Measurements from ENCODE around the gene HAPSTR1. TPM values are rescaled to one million over a fixed set of nuclear protein-coding genes. Genes with fewer than 3 reads are reported as not detected.

HAPSTR1 gene
- total RNA-seq, 4 donors from 2014 or later = 39.1 to 53.1 (median 47.1) TPM

DNA sequence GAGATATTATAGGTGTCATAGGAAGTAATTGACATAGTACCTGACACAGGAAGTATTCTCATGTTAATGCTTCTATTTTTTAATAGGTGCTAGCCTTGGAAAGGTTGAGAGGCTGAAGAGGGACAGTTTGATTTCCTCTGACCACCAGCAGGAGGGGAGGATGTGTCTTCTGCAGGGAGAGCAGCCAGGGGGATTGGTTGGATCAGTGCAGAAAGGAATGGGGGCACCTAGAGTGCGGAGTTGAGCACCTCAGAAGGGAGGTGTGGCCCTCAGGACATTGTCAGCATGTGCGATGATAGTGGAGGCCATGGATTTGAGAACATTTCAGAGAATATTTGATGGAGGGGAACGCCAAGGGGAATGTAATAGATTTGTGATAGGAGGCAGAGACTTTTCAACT lies 23.4 kb downstream of the HAPSTR1 start:
- DNase-seq (ENCODE audit: low spot score in 2 of 2) = peak in 1 of 2 donors; percentile 64
- 87 to 89% methylated on average over 3 of the region's 3 CpGs for WGBS, 2 donors
- H3K4me3 ChIP-seq (ENCODE audit: low read depth, poor library complexity, severe bottlenecking) = no peak overlapping the region
- intact Hi-C loops (cut with DNase I; ENCODE audit: low total_unique reads) = no loop called here
- TF ChIP-seq, protein P1, sequence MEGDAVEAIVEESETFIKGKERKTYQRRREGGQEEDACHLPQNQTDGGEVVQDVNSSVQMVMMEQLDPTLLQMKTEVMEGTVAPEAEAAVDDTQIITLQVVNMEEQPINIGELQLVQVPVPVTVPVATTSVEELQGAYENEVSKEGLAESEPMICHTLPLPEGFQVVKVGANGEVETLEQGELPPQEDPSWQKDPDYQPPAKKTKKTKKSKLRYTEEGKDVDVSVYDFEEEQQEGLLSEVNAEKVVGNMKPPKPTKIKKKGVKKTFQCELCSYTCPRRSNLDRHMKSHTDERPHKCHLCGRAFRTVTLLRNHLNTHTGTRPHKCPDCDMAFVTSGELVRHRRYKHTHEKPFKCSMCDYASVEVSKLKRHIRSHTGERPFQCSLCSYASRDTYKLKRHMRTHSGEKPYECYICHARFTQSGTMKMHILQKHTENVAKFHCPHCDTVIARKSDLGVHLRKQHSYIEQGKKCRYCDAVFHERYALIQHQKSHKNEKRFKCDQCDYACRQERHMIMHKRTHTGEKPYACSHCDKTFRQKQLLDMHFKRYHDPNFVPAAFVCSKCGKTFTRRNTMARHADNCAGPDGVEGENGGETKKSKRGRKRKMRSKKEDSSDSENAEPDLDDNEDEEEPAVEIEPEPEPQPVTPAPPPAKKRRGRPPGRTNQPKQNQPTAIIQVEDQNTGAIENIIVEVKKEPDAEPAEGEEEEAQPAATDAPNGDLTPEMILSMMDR (IDR thresholded peaks at IDR 0.05) = no peak
- TF ChIP-seq POLR2A (IDR thresholded peaks at IDR 0.05) = no peak

DNA sequence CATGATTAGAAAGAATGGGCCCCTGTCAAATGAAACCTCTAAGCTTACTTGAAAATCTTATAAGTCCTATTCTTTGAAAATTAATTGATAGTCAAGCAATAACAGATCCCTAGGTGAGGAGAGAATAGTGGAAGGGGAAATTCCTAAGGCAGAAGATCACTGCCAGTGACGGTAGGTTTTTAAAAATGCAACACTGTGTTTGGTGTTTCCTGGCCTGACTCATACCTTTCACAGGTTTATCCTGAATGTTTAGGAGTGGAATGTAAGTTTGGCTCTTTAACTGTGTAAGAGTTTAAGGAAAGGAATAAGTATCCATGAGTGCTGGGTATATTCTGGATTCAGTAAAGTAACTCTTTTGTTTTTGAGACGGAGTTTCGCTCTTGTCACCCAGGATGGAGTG lies 23.8 kb downstream of the HAPSTR1 start:
- WGBS, 2 donors = 69 to 79% methylated on average over 3 of the region's 3 CpGs
- TF ChIP-seq POLR2A (IDR thresholded peaks at IDR 0.05) = no peak
- TF ChIP-seq, protein P1 (IDR thresholded peaks at IDR 0.05) = no peak

DNA sequence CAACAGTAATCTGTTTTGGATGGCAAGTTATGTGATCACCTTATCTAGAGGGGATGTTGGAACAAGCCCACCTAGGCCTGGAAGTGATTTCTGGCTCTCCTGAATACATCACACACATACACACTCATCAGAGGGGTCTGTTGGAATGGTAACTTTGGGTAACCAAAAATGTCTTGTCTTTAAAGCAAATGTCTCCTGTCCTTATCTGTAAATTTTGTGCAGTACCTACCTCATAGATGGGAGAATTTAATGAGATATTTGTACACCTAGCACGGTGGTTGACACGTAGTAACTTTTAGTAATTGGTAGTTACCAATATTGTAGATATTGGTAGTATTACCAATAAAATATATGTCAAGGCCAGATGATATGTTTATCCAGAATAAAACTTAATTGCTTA lies 24.7 kb downstream of the HAPSTR1 start:
- no peak for TF ChIP-seq POLR2A (IDR thresholded peaks at IDR 0.05)
- TF ChIP-seq, protein P1 (IDR thresholded peaks at IDR 0.05) = no peak

More for the DNA sequence above, 23.8 kb downstream of the HAPSTR1 start:
- intact Hi-C loops (cut with DNase I; ENCODE audit: low total_unique reads) = no loop called here
- no peak for DNase-seq (ENCODE audit: low spot score in 2 of 2)
- H3K4me3 ChIP-seq (ENCODE audit: low read depth, poor library complexity, severe bottlenecking) = no peak overlapping the region

DNA sequence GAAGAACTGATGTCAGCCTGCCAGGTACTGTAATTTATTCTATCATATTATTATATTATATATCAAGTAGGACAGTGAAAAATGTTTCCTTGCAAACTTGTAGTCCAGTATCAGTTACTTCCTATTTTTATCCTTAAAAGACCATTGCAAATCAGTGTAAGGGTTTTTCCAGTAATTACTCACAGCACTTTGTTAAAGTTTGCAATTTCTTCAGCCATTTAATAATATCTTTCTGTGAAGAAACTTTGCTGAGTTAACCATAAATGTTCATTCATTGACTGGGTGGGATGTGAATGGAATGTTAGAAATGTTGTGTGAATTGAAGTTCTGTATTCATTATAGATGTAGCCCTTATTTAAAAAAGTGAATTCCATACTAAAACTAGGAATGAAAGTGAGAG lies 26.7 kb downstream of the HAPSTR1 start:
- TF ChIP-seq, protein P1 (IDR thresholded peaks at IDR 0.05) = no peak
- no peak for TF ChIP-seq POLR2A (IDR thresholded peaks at IDR 0.05)
- no peak for DNase-seq (ENCODE audit: low spot score in 2 of 2)
- H3K4me3 ChIP-seq (ENCODE audit: low read depth, poor library complexity, severe bottlenecking) = no peak overlapping the region
- intact Hi-C loops (cut with DNase I; ENCODE audit: low total_unique reads) = no loop called here

More for the DNA sequence above, 24.7 kb downstream of the HAPSTR1 start:
- DNase-seq (ENCODE audit: low spot score in 2 of 2) = no peak
- intact Hi-C loops (cut with DNase I; ENCODE audit: low total_unique reads) = no loop called here
- WGBS, 2 donors = 98 to 100% methylated on average over 2 of the region's 2 CpGs
- no peak overlapping the region for H3K4me3 ChIP-seq (ENCODE audit: low read depth, poor library complexity, severe bottlenecking)

DNA sequence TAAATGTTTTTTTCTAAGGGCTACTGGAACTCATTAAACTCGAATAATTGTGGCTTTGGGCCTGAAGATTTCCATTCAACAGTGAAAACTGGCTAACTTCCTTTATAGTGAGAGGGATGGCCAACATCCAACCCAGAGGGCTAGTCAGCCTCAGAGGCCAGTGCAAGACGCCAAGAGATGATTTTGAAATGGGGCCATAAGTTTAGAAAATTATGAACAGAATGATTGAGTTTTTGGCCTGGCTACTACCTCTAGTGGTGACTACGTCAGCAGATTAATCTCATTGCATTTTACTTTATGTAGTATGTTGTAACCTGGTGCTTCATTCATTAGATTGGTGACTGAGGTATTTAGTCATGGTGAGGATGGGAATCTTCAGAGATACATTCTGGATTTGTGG lies 28.4 kb downstream of the HAPSTR1 start:
- no peak overlapping the region for H3K4me3 ChIP-seq (ENCODE audit: low read depth, poor library complexity, severe bottlenecking)
- 25 to 27% methylated on average over 3 of the region's 3 CpGs for WGBS, 2 donors
- intact Hi-C loops (cut with DNase I; ENCODE audit: low total_unique reads) = no loop called here
- DNase-seq (ENCODE audit: low spot score in 2 of 2) = peak; percentile 35 to 57
- TF ChIP-seq, protein P1 (IDR thresholded peaks at IDR 0.05) = no peak
- TF ChIP-seq POLR2A (IDR thresholded peaks at IDR 0.05) = no peak

DNA sequence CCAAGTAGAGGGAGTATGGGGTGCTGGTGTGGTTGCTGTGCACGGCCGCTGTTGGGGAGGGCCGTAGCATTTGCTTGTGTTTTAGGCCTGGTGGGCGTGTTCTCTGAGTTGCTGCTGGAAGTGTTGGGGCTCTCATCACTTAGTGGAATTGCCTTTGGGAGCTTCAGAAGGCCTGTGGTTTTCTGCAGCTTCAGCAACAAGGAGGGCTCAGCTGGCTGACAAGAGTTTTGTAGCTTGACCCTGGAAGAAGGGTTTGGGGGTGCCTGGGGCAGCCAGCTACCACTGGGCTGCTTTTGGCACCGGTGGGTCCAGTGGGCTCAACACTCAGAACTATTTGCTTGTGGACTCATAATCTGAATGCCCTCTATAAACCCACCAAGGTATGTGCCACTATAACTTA lies 30.9 kb downstream of the HAPSTR1 start:
- TF ChIP-seq POLR2A (IDR thresholded peaks at IDR 0.05) = no peak
- TF ChIP-seq, protein P1 (IDR thresholded peaks at IDR 0.05) = no peak
- no peak overlapping the region for H3K4me3 ChIP-seq (ENCODE audit: low read depth, poor library complexity, severe bottlenecking)
- DNase-seq (ENCODE audit: low spot score in 2 of 2) = peak in 1 of 2 donors; percentile 45
- WGBS, 2 donors = 89 to 95% methylated on average over 5 of the region's 5 CpGs
- intact Hi-C loops (cut with DNase I; ENCODE audit: low total_unique reads) = no loop called here
